GM12878 (cell line): ENCODE data around the gene RAD51. TPM values are rescaled to one million over a fixed set of nuclear protein-coding genes. Genes with fewer than 3 reads are reported as not detected.

ENCODE experiments used
- ATAC-seq: fragments of 200-7000 bp; cut with Tn5 transposase; 3 replicates; pipeline ENCODE4 v1.9.1; 2020; ENCODE audit warnings: mild to moderate bottlenecking, moderate library complexity
- BruUV-seq: library from RNA; stranded (reverse); fragments of 400-500 nt; replicated peaks from 2 replicates; lab custom pipeline; 2021; lab: Mats Ljungman, UMichigan
- CTCF ChIA-PET: fragments of 300-600 bp; sonication (Branson Sonifier 250); formaldehyde crosslinking; extraction: SDS; loops from one replicate; lab custom pipeline; 2021; ENCODE audit warnings: inconsistent platforms; lab: Yijun Ruan, JAX
- POLR2A ChIA-PET: fragments of 350-600 bp; formaldehyde crosslinking; extraction: SDS; loops from one replicate; lab custom pipeline; 2021; ENCODE audit warnings: inconsistent platforms; lab: Charles Lee
- RAD21 ChIA-PET: fragments of 300-600 bp; sonication (Branson Sonifier 250); formaldehyde crosslinking; loops from one replicate; lab custom pipeline; 2023; ENCODE audit warnings: antibody characterized with exemption; ENCODE audit not compliant: unreplicated experiment; lab: Charles Lee
- SMC1A ChIA-PET: fragments of 300-600 bp; sonication (Branson Sonifier 250); formaldehyde crosslinking; loops from one replicate; lab custom pipeline; 2023; ENCODE audit not compliant: unreplicated experiment, uncharacterized antibody; lab: Charles Lee
- DNase-seq: peaks from one replicate; pipeline ENCODE4 v3.0.0-alpha.2; 2011; ENCODE audit warnings: low read depth, low spot score
- FAIRE-seq: peaks from 3 replicates; lab custom pipeline; 2011; peaks lifted over from hg19 to GRCh38; lab: Jason Lieb, UNC
- H2AFZ ChIP-seq: 2 replicates; pipeline ENCODE4 v1.6.0; 2011; ENCODE audit warnings: low read depth, low read length, control low read depth; ENCODE audit not compliant: control insufficient read depth
- H3K27ac ChIP-seq: 2 replicates; pipeline ENCODE4 v1.5.1; 2011; ENCODE audit warnings: control low read depth; ENCODE audit not compliant: control insufficient read depth, insufficient read depth
- H3K27me3 ChIP-seq, 2 experiments: replicated peaks in 1 of 2; 2 replicates each; pipeline versions ENCODE4 v1.6.0 to v1.6.1; 2011; ENCODE audit warnings: low read length in 1 of 2; ENCODE audit not compliant: control insufficient read depth in 2 of 2, insufficient read depth in 2 of 2
- H3K36me3 ChIP-seq, 2 experiments: 2 replicates each; pipeline ENCODE4 v1.5.1; 2011; ENCODE audit warnings: low read length in 1 of 2; ENCODE audit not compliant: control insufficient read depth in 2 of 2, insufficient read depth in 2 of 2
- H3K4me1 ChIP-seq: 2 replicates; pipeline ENCODE4 v1.6.1; 2011; ENCODE audit warnings: mild to moderate bottlenecking, low read length, moderate library complexity, mixed read lengths; ENCODE audit not compliant: control insufficient read depth, insufficient read depth
- H3K4me2 ChIP-seq: 2 replicates; pipeline ENCODE4 v1.6.0; 2011; ENCODE audit warnings: control low read depth; ENCODE audit not compliant: control insufficient read depth, insufficient read depth
- H3K4me3 ChIP-seq: fragments of 200-600 bp; sonication (generic); 2 replicates; pipeline ENCODE4 v1.5.1; 2016
- H3K79me2 ChIP-seq: 2 replicates; pipeline ENCODE4 v1.6.0; 2011; ENCODE audit warnings: low read length; ENCODE audit not compliant: control insufficient read depth, insufficient read depth
- H3K9ac ChIP-seq: 2 replicates; pipeline ENCODE4 v1.8.0; 2011; ENCODE audit warnings: low read length, control low read depth, mixed read lengths; ENCODE audit not compliant: control insufficient read depth, insufficient read depth
- H3K9me3 ChIP-seq: replicated peaks from 3 replicates; pipeline ENCODE4 v1.5.1; 2011; ENCODE audit warnings: mild to moderate bottlenecking, low read length; ENCODE audit not compliant: control insufficient read depth, insufficient read depth
- H4K20me1 ChIP-seq: 2 replicates; pipeline ENCODE4 v1.6.0; 2011; ENCODE audit not compliant: control insufficient read depth, insufficient read depth
- ATF7 ChIP-seq: fragments of 450-650 bp; IDR thresholded peaks from 2 replicates; pipeline ENCODE4 v1.6.1; 2016; ENCODE audit warnings: low read depth, mild to moderate bottlenecking
- DPF2 ChIP-seq: fragments of 450-650 bp; IDR thresholded peaks from 2 replicates; pipeline ENCODE4 v1.6.1; 2017; ENCODE audit warnings: mild to moderate bottlenecking
- HCFC1 ChIP-seq: fragments of 150-350 bp; IDR thresholded peaks from 2 replicates; pipeline ENCODE4 v1.6.1; 2014; ENCODE audit warnings: low read length
- IKZF2 ChIP-seq, 2 experiments: fragments of 450-650 bp; IDR thresholded peaks; 2 replicates each; pipeline ENCODE4 v1.6.1; 2017; ENCODE audit warnings: mild to moderate bottlenecking in 2 of 2, moderate library complexity in 2 of 2
- MEF2A ChIP-seq: IDR thresholded peaks from 2 replicates; pipeline ENCODE4 v1.6.1; 2011; ENCODE audit warnings: low read depth, mild to moderate bottlenecking, low read length, moderate library complexity; ENCODE audit not compliant: insufficient read depth
- MYB ChIP-seq: fragments of 150-350 bp; IDR thresholded peaks from 2 replicates; pipeline ENCODE4 v1.6.1; 2014; ENCODE audit warnings: mild to moderate bottlenecking, low read depth, low read length, borderline replicate concordance
- NFYB ChIP-seq: IDR thresholded peaks from 2 replicates; pipeline ENCODE4 v1.6.1; 2011; ENCODE audit warnings: low read depth, mild to moderate bottlenecking, low read length, improper control_type of control experiment, moderate library complexity; ENCODE audit not compliant: insufficient read depth
- NR2C2 ChIP-seq: IDR thresholded peaks from 2 replicates; pipeline ENCODE4 v1.6.1; 2011; ENCODE audit warnings: borderline replicate concordance, low read depth; ENCODE audit not compliant: control insufficient read depth, insufficient read length
- PAX5 ChIP-seq: IDR thresholded peaks from 2 replicates; pipeline ENCODE4 v1.6.1; 2011; ENCODE audit warnings: low read depth, low read length, borderline replicate concordance
- POLR2A ChIP-seq: IDR thresholded peaks from 2 replicates; pipeline ENCODE4 v1.6.1; 2011; ENCODE audit warnings: low read depth, mild to moderate bottlenecking, low read length
- POLR2AphosphoS2 ChIP-seq: IDR thresholded peaks from 2 replicates; pipeline ENCODE4 v1.6.1; 2011; ENCODE audit warnings: low read depth, mild to moderate bottlenecking, low read length, improper control_type of control experiment, moderate library complexity
- RAD51 ChIP-seq: fragments of 450-650 bp; IDR thresholded peaks from 2 replicates; pipeline ENCODE4 v1.6.1; 2016; ENCODE audit warnings: moderate library complexity, mild to moderate bottlenecking, inconsistent platforms
- RB1 ChIP-seq: fragments of 450-650 bp; formaldehyde crosslinking; IDR thresholded peaks from 2 replicates; pipeline ENCODE4 v1.6.1; 2017; ENCODE audit warnings: mild to moderate bottlenecking, borderline replicate concordance
- SMAD1 ChIP-seq: fragments of 450-650 bp; IDR thresholded peaks from 2 replicates; pipeline ENCODE4 v1.6.1; 2018; ENCODE audit warnings: mild to moderate bottlenecking, low read depth; ENCODE audit not compliant: partially characterized antibody
- ZNF207 ChIP-seq: fragments of 450-650 bp; IDR thresholded peaks from 2 replicates; pipeline ENCODE4 v1.6.1; 2014; ENCODE audit warnings: antibody characterized with exemption, mild to moderate bottlenecking, borderline replicate concordance
- WGBS: methylation state at CpG from one replicate; pipeline ENCODE4 v1.1.6; 2016; ENCODE audit warnings: low lambda C conversion rate; ENCODE audit not compliant: insufficient replicate concordance, insufficient coverage; ENCODE audit errors: missing lambda C conversion rate; 5-methylcytosine and 5-hydroxymethylcytosine counted together
- in situ Hi-C: fragments of 300-500 bp; cut with MboI; formaldehyde crosslinking; loops from 9 replicates; pipeline ENCODE4 v1.14.3; 2018; ENCODE audit warnings: mixed read lengths
- intact Hi-C: fragments of 100-400 bp; cut with micrococcal nuclease; formaldehyde crosslinking; loops from one replicate; pipeline ENCODE4 v1.14.2; 2022; ENCODE audit not compliant: unreplicated experiment
- polyA plus RNA-seq, 11 experiments: library from polyadenylated mRNA; depleted of rRNA in 4 of 11; unstranded in 6 of 11; stranded (reverse) in 5 of 11; fragments of >200 nt; fragmentation: Nextera tagmentation in 4 of 11; fragmentation: Illumina TruSeq in 1 of 11; extraction: Ambion mirVana in 4 of 11; extraction: Trizol in 1 of 11; gene quantifications; 1 replicate in 1 of 11; 2 replicates in 10 of 11; pipeline versions ENCODE4 v1.2.1 to v1.2.3, GENCODE V29; 2011 to 2016; ENCODE audit warnings: inconsistent platforms in 2 of 11, missing spikeins in 2 of 11, low read depth in 1 of 11
- total RNA-seq, 4 experiments: library from RNA; depleted of rRNA in 3 of 4; stranded (reverse); fragments of >200 nt in 3 of 4; fragmentation: Illumina TruSeq in 1 of 4; extraction: Trizol in 1 of 4; gene quantifications; 2 replicates each; pipeline versions ENCODE4 v1.2.1 to v1.2.3, GENCODE V29; 2013 to 2021
- TF ChIP-seq, protein P1 (sequence below): IDR thresholded peaks from 2 replicates; pipeline ENCODE4 v1.6.1; 2011; ENCODE audit warnings: borderline replicate concordance, low read depth, mild to moderate bottlenecking, moderate library complexity, low read length; ENCODE audit not compliant: insufficient read depth, poor library complexity, severe bottlenecking

The RAD51 gene
- total and polyA plus RNA-seq, 10 of the 15 experiments (the other 5 are each of a cell fraction or from before 2014, with no cell fraction given): 13.1 to 55.0 (median 30.6) TPM

DNA sequence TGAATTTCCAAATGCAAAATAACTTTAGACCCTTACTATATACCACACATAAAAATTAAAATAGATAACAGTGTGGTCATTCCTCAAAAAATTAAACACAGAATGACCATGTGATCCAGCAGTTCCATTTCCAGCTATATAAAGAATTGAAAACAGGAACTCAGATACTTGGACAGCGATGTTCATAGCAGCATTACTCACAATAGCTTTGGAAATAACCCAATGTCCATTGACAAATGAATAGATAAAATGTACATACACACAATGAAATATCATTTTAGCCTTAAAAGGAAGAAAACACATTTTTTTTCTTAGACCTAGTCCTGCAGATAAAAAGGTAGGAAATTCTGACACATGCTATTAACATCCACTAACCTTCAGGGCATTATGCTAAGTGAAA, 26.7 kb downstream of the RAD51 start:
- ATAC-seq (no peak), DNase-seq (no peak), FAIRE-seq (no peak)
- ChIA-PET RAD21 (no interaction called here), SMC1A (interaction anchor here (1.1 kb wide), 1 partner anchor 13 kb away, joined by 3 read pairs; no protein-coding TSS in a partner anchor), CTCF (no interaction called here), POLR2A (no interaction called here)
- Histone ChIP-seq H3K27ac (no peak overlapping the region), H3K4me2 (no peak overlapping the region), H2AFZ (no peak overlapping the region), H3K79me2 (no peaks in the 10 kb centered on the region), H4K20me1 (no peaks in the 10 kb centered on the region), H3K9ac (no peak overlapping the region), H3K4me3 (no peak overlapping the region), H3K4me1 (no peaks in the 10 kb centered on the region), H3K27me3 (no peaks in the 10 kb centered on the region), H3K36me3 (peaks cover 0 to 1% of the 10 kb centered on the region in 2 experiments; a peak in 2 of 4 replicates), H3K9me3 (no peaks in the 10 kb centered on the region)
- intact Hi-C loops (no loop called here), in situ Hi-C loops (no loop called here)
- BruUV-seq: TSS peak; percentile 44
- TF ChIP-seq RAD51: no peak
- TF ChIP-seq POLR2AphosphoS2: no peak
- TF ChIP-seq PAX5: no peak
- no peak for TF ChIP-seq DPF2
- no peak for TF ChIP-seq MEF2A
- TF ChIP-seq NFYB: no peak
- no peak for TF ChIP-seq RB1
- TF ChIP-seq, protein P1, sequence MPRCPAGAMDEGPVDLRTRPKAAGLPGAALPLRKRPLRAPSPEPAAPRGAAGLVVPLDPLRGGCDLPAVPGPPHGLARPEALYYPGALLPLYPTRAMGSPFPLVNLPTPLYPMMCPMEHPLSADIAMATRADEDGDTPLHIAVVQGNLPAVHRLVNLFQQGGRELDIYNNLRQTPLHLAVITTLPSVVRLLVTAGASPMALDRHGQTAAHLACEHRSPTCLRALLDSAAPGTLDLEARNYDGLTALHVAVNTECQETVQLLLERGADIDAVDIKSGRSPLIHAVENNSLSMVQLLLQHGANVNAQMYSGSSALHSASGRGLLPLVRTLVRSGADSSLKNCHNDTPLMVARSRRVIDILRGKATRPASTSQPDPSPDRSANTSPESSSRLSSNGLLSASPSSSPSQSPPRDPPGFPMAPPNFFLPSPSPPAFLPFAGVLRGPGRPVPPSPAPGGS: no peak
- no peak for TF ChIP-seq ATF7
- TF ChIP-seq NR2C2: no peak
- no peak for TF ChIP-seq ZNF207
- TF ChIP-seq SMAD1: no peak
- no peak for TF ChIP-seq HCFC1
- no peak for TF ChIP-seq MYB
- TF ChIP-seq IKZF2 (IDR thresholded peaks at IDR 0.05): no peak
- no peak for TF ChIP-seq POLR2A
- WGBS: 100% methylated on average over 1 of the region's 1 CpG
